Thoracic aorta (tissue), 2 donors: Measurements from ENCODE around the gene ST6GALNAC5. TPM values are rescaled to one million over a fixed set of nuclear protein-coding genes. Genes with fewer than 3 reads are reported as not detected.

Source experiments
- ATAC-seq: fragments of 150-250 bp; one replicate; pipeline ENCODE4 v1.8.0; 2017; ENCODE audit warnings: low read depth; ENCODE audit not compliant: insufficient number of reproducible peaks, low FRiP score
- DNase-seq: peaks from one replicate; pipeline ENCODE4 v3.0.0-alpha.2; 2020; ENCODE audit warnings: low spot score
- H3K27ac ChIP-seq, 2 donors: fragments of 200-600 bp; sonication (generic); 1 replicate in 1 of 2; 2 replicates in 1 of 2; pipeline ENCODE4 v1.5.1; 2016; ENCODE audit warnings: mild to moderate bottlenecking in 2 of 2, moderate library complexity in 2 of 2
- H3K27me3 ChIP-seq: fragments of 200-600 bp; sonication (generic); replicated peaks from 2 replicates; pipeline ENCODE4 v1.6.0; 2016; ENCODE audit warnings: mild to moderate bottlenecking; ENCODE audit not compliant: insufficient read depth
- H3K36me3 ChIP-seq: fragments of 200-600 bp; sonication (generic); one replicate; pipeline ENCODE4 v1.5.1; 2016
- H3K4me1 ChIP-seq, 2 donors: fragments of 200-600 bp; sonication (generic); 1 replicate in 1 of 2; 2 replicates in 1 of 2; pipeline versions ENCODE4 v1.5.1 to v1.6.0; 2016; ENCODE audit warnings: low read depth in 2 of 2, mild to moderate bottlenecking in 1 of 2; ENCODE audit not compliant: control insufficient read depth in 1 of 2
- H3K4me3 ChIP-seq: fragments of 200-600 bp; sonication (generic); 2 replicates; pipeline ENCODE4 v1.5.1; 2016; ENCODE audit warnings: mild to moderate bottlenecking
- H3K9me3 ChIP-seq: fragments of 200-600 bp; sonication (generic); 2 replicates; pipeline ENCODE4 v1.5.1; 2016
- total RNA-seq, 2 donors: library from RNA; depleted of rRNA; stranded (reverse); fragments of >200 nt; gene quantifications; one replicate each; pipeline versions ENCODE4 v1.1.0 to v1.2.3, GENCODE V29; 2016
- TF ChIP-seq, protein P1 (sequence below): fragments of 200-600 bp; sonication (generic); IDR thresholded peaks from one replicate; pipeline ENCODE4 v1.5.1; 2019; ENCODE audit warnings: antibody characterized with exemption

Gene ST6GALNAC5
- total RNA-seq, 2 donors from 2014 or later, result 7.2 to 19.8 TPM

DNA sequence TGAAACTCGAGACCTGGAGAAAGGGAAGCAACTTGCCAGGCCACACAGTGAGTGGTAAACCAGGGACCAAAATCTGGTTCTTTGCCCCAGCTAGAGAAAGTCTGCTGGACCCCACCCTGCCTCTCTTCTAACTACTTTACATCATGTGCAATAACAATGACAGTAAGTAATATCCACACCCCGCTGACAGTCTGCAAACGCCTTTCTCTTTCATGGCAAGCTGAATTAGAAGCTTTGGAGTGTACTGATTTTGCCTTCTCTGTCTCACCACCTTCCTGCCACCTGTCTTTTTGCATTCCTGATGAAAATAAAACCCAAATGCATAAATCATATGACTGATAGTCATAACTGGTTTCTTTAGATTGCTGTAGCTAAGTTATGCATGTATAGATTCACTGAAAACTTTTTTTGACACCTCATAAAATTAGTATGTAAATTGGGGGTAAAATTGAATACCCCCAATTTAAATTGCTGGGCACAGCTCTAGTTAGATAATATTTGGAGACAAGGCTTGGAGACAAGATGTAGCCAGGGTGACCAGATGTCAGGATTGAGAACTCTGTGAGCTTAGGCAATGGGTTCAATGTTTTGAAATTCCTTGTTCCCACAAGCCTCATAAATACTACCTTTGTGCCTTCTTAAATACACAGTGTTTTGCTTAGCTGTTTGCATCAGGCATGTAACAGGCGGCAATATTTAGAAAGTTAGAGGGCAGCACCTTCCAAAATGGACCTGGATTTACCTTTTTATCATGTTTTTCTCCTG lies 73.5 kb downstream of the ST6GALNAC5 start:
- Histone ChIP-seq H3K36me3 (no peaks in the 10 kb centered on the region), H3K4me3 (no peak overlapping the region), H3K9me3 (no peaks in the 10 kb centered on the region), H3K27me3 (no peaks in the 10 kb centered on the region), H3K27ac (no peak overlapping the region), H3K4me1 (peaks cover 0 to 13% of the 10 kb centered on the region in 2 donors)
- DNase-seq (no peak), ATAC-seq (no peak)
- TF ChIP-seq, protein P1, sequence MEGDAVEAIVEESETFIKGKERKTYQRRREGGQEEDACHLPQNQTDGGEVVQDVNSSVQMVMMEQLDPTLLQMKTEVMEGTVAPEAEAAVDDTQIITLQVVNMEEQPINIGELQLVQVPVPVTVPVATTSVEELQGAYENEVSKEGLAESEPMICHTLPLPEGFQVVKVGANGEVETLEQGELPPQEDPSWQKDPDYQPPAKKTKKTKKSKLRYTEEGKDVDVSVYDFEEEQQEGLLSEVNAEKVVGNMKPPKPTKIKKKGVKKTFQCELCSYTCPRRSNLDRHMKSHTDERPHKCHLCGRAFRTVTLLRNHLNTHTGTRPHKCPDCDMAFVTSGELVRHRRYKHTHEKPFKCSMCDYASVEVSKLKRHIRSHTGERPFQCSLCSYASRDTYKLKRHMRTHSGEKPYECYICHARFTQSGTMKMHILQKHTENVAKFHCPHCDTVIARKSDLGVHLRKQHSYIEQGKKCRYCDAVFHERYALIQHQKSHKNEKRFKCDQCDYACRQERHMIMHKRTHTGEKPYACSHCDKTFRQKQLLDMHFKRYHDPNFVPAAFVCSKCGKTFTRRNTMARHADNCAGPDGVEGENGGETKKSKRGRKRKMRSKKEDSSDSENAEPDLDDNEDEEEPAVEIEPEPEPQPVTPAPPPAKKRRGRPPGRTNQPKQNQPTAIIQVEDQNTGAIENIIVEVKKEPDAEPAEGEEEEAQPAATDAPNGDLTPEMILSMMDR, result no peak

DNA sequence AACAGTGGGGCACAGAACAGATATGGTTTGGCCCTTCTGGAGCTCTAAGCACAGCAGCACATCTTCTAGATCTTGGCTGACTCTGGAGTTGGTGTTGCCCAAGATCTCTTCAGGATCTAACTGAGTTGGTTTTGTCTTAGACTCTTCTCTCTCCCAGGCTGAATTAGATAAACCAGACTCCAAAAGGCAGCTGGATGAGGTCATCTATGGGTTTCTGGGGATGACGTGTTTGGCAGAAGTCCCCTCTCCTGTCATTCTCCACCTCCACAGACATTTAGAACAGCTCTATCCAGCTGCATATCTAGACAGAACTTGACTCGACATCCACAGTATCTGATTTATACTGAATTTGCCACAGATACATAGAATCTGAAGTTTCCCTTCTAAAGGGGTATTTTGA lies 75.3 kb downstream of the ST6GALNAC5 start:
- TF ChIP-seq, protein P1, result no peak
- no peak for ATAC-seq
- H3K27me3 ChIP-seq, result no peaks in the 10 kb centered on the region
- no peaks in the 10 kb centered on the region for H3K9me3 ChIP-seq
- peaks cover 0 to 13% of the 10 kb centered on the region in 2 donors for H3K4me1 ChIP-seq
- DNase-seq, result no peak
- H3K36me3 ChIP-seq, result no peaks in the 10 kb centered on the region
- H3K27ac ChIP-seq, result no peak overlapping the region
- no peak overlapping the region for H3K4me3 ChIP-seq

DNA sequence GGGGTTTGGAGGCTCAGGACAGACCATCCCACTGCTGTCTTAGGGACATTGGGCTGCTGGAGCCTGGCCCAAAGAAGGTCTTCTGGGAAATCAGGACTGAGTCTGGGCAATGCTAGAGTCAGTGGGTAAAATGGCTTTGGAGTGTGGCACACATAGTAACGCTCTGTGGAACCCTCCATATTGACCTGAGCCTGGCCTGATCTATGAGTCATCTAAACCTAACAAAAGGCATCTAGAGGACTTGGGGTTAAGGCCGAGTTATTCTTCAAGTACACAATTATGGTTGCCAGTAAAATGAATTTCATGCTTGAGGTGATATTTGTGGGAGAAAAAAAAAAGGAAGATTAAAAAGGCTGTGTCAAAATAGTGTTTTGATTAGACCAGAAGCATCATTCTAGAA lies 77.7 kb downstream of the ST6GALNAC5 start:
- no peak overlapping the region for H3K27ac ChIP-seq
- no peak for ATAC-seq
- no peak for DNase-seq

DNA sequence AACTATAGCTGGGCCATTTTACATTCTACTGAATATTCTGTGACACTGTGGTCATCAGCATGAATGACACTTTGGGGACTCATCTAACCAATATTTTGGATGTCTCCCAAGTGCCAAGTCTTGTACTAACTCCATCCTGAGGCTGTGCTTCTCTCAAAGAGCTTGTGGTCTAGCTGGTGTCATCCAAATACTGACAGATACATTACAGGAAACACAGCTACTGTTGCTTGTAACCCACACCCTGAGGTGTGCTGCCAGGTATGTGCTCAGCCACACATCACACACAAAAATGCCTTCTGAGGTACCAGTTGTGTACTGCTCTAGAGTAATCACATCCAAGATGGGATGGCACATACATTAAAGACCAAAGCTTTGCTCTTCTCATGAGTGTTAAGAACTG lies 81.6 kb downstream of the ST6GALNAC5 start:
- no peak overlapping the region for H3K27ac ChIP-seq
- no peaks in the 10 kb centered on the region for H3K27me3 ChIP-seq
- DNase-seq (no peak), ATAC-seq (no peak)
- H3K9me3 ChIP-seq, result no peaks in the 10 kb centered on the region
- H3K4me3 ChIP-seq, result no peak overlapping the region
- peaks cover 0 to 11% of the 10 kb centered on the region in 2 donors for H3K4me1 ChIP-seq
- TF ChIP-seq, protein P1, result no peak
- no peaks in the 10 kb centered on the region for H3K36me3 ChIP-seq

More for the DNA sequence above, 77.7 kb downstream of the ST6GALNAC5 start:
- Histone ChIP-seq H3K27me3 (no peaks in the 10 kb centered on the region), H3K9me3 (no peaks in the 10 kb centered on the region), H3K4me3 (no peak overlapping the region), H3K36me3 (no peaks in the 10 kb centered on the region), H3K4me1 (peaks cover 0 to 13% of the 10 kb centered on the region in 2 donors)
- TF ChIP-seq, protein P1, result no peak

DNA sequence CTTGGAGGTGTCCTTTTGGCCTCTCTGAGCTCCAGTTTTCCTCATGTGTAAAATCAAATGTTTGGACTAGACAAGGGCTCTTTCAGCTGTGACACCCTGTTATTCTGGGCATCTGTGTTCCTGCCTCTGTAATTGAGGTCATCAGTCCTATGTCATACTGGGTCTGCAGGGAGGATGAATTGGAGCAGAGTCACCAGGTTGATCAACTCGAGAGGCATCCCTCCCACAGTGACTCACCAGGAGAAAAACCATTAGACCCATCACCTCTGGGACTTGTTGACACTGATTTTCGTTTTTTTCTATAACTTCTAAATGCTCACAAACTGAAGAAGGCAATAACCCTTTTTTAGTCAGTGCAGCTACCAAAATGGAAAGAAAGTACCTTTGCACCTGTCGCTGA lies 82.2 kb downstream of the ST6GALNAC5 start:
- TF ChIP-seq, protein P1, result no peak
- H3K27ac ChIP-seq, result no peak overlapping the region
- no peaks in the 10 kb centered on the region for H3K36me3 ChIP-seq

More for the DNA sequence above, 82.2 kb downstream of the ST6GALNAC5 start:
- Histone ChIP-seq H3K9me3 (no peaks in the 10 kb centered on the region), H3K4me3 (no peak overlapping the region), H3K27me3 (no peaks in the 10 kb centered on the region), H3K4me1 (peaks cover 0 to 5% of the 10 kb centered on the region in 2 donors)
- DNase-seq (no peak), ATAC-seq (no peak)
